GM19328 (cell line): Measurements from ENCODE around the gene DMBX1.

Source experiments
- ATAC-seq: cut with Tn5 transposase; IDR thresholded peaks from one replicate; pipeline ENCODE4 v1.9.1; 2021; ENCODE audit warnings: mild to moderate bottlenecking, moderate library complexity; ENCODE audit not compliant: unreplicated experiment

The DMBX1 gene

GRCh38 chr1:46522969-46523320, 33.3 kb downstream of the DMBX1 start:
- ATAC-seq, result no peak

GRCh38 chr1:46523496-46524353, 34.1 kb downstream of the DMBX1 start:
- no peak for ATAC-seq

DNA sequence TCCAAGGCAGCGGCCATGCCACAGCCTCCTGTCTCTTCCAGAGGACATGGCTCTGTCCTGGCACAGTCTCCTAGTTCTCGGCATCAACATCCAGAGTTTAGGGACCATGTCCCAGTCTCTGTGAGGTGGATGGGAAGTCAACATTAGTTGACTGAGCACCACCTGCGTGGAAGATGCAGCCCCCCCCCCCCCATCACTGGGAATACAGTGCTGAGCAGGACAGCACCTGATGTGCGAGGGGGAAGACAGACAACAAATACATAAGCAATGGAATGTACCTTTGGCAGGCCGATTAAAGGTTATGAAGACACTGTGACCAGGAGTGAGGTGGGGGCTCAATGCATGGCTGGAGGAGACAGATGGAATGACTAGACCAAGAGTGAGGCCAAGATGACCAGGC, 35.2 kb downstream of the DMBX1 start:
- ATAC-seq, result no peak

DNA sequence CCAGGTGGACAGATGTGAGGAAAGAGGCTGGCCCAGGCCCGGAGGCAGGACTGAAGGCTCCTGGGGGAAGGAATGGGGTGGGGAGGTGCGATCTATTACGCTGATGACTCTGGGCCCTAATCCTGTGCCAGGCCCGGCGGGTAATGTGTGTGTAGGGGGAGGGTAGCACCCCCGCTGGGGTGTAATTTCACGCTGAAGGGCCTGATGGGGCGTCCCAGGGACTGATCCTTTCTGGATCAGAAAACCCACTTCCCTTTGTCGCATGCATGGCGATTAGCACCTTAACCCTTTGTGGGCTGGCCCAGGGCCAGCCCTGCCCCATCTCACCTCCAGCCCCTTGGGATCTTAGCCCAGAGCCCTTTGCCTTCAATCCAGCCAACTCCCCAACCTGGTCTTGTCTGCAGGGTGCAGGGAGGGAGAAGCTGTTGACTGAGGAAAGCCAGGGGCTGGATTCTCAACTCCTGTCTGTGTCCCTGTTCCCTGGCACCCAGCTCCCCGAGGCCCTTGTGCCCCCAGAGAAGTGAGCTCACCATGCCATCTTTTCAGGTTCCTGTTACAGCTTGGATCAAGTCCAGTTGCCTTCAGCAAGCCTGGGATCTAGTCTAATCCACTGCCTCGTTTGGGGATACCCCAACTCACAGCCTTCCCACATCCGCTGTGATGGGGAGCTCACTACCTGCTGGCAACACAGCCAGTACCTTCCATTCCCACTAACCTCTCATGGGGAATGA, 35.8 kb downstream of the DMBX1 start:
- ATAC-seq, result no peak

GRCh38 chr1:46526013-46526690, 36.5 kb downstream of the DMBX1 start:
- ATAC-seq, result no peak

DNA sequence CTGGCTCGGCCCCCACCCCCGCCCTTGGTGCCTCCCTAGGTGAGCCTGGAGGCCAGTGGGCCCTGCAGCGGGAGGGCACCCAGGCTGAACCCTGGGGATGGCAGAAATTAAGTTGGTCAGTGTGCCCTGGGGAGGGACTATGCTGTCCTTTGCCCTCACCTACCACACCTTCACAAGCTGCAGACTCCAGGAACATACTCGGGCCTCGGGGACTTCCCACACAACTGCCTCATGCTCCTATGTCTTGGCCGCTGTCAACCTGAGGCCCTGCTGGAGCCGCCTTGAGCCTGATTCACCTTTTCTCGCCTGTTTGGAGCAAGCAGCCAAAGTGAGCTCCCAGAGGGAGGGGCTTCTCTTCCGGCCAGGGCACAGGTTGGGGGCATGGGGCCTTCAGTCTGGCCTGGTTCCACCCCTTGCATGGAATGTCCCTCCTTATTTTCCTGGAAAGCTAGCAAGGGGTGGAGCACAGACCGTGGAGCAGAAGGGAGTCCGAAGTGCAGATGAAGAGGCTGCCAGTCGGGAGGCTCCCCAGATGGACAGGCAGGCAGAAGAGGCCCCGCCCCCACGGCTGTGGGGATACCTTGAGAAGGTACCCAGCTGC, 37.2 kb downstream of the DMBX1 start:
- ATAC-seq, result no peak

GRCh38 chr1:46527474-46528296, 38.0 kb downstream of the DMBX1 start:
- ATAC-seq, result no peak

DNA sequence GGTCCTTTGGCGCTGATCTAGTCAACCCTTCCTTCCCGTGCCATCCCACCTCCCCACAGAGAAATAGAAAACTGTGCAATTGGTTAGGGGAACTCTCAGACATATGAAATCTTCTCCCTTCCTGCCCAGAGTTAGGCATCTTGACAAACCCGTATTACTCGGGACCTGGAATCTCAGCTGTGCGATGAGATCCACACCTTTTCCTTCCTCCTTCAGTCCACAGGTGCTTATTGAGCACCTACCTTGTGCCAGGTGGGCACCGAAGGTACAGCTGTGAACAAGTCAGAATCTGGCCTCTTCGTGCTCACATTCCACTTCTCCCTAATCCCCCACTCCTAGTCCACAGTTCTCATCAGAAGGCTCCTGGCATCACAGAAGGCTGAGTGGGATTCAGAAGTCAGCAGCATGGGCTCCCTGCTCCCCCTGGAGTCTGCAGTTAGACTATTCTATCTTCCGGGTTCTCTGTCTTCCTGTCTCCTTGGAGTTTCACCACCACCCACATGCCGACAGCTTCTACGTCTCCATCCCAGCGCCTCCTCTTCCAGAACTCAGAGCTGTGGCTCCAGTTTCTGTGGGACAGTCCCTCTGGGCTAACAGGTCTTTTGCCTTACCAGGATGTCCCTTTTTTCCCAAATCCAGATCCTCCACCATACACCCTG, 38.8 kb downstream of the DMBX1 start:
- no peak for ATAC-seq

- no peak for ATAC-seq
Observed at GRCh38 chr1:46529031-46529630, 39.5 kb downstream of the DMBX1 start.

DNA sequence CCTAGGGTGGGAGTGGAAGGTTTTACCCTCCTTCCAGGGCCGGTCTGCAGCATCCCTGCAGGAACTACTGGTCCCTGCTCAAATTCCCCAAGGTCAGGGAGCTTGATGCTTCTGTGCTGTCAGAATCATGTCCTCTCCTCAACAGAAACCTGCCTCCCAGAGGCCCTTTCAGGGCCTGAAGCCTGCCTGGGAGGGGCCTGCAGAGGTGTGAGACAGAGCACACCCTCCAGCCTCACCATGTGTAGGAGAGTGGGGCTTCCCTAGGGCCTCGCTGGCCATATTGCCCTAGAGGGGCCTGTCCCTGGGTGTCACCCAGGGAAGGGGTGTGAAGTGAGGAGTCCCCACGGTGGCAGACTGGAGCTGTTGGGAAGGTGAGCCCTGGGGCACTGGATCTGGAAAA, 40.7 kb downstream of the DMBX1 start:
- ATAC-seq, result no peak

DNA sequence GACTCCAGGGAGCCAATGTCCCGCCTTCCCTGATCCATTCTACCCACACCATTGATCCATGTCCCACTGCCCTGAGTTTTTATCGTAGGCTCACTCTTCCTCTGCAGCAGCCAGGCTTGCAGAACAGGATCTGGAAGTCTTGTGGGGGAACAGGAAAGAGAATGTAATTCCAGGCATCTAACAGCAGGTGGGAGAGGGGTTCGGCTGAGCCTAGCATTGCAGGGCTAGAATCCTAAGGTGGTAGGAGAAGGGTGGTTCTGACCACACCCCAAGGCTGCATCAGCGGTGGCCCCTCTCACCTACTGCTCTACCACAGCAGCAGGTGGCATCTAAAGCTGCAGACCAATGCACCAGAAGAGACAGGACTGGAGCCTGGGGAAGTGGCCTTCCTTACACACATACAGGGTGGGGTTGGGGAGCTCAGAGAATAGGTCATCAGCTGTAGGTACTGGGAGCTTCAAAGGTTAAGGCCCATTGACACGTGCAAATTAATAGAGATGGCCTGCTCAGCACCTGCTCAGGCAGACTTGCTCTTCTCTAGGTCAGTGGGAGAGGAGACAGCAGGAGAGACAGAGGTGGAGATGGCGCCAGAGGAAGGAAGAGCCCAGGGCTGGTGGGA, 41.3 kb downstream of the DMBX1 start:
- ATAC-seq, result no peak

DNA sequence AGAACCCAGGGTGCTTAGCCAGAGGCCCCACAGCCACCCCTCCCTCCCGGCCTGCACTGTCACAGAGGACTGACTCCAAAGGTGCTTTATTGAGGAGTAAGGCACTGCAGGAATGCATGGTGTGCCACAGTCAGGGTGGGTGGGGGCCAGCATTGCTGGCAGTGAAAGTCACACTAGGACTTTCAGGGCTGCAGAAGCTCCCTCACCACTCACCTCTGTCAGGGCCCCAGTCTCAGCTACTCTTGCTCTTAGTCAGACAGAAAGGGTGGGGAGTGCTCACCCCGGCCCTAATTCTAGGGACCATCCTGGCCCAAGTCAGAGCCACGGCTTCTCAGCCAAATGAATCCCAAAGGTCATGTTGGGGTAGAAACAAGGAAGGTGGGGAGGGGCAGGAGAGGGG, 42.5 kb downstream of the DMBX1 start:
- no peak for ATAC-seq

- ATAC-seq, result no peak
Observed at GRCh38 chr1:46532498-46533178, 43.0 kb downstream of the DMBX1 start.

- ATAC-seq, result no peak
Observed at GRCh38 chr1:46533179-46533864, 43.7 kb downstream of the DMBX1 start.

- ATAC-seq, result no peak
Observed at GRCh38 chr1:46535063-46535462, 45.4 kb downstream of the DMBX1 start.

DNA sequence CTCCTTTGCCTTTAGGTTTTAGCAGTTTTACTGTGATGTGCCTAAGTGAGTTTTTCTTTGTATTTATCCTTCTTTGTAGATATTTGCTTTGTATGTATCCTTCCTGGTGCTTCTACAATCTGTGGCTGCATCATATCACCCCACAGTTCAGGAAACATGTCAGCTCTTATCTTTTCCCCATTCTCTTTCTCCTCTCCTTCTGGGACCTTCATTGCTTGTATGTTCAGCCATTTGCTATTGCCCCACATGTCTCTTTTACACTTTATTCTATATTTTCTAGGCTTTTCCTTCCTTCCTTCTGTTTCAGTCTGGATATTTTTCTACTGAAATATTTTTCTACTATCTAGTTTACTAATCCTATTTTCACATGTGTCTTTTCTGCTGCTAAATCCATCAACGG, 46.9 kb downstream of the DMBX1 start:
- ATAC-seq, result no peak

DNA sequence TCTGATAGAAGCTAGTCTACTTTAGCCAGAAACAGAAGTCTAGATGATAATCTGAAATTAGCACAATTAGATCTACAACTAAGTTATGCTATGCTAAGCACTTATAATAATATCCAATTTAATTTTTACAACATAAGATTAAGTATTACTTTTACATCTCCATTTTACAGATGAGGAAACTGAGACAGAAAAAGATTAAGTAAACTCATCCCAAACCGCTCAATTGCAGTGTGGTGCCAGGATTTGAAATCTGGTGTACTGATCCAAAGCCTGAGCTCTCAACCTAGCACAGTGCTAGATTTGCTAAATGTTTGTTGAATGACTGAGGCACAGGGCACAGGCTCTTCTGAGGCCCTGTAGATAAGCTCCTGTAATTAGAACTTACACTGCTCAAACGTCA, 48.0 kb downstream of the DMBX1 start:
- ATAC-seq, result no peak

- ATAC-seq, result no peak
Observed at GRCh38 chr1:46538147-46538546, 48.5 kb downstream of the DMBX1 start.
